GM23338 (cell line): ENCODE results near the gene DHPS. TPM values are rescaled to one million over a fixed set of nuclear protein-coding genes. Genes with fewer than 3 reads are reported as not detected.
A peak's percentile ranks its signal among the peaks of the same experiment; 100 is the strongest.

Source experiments
- ATAC-seq: fragments of 200-7000 bp; cut with Tn5 transposase; 3 replicates; pipeline ENCODE4 v1.9.1; 2020
- DNase-seq: peaks from one replicate; pipeline ENCODE4 v3.0.0-alpha.2; 2015; ENCODE audit warnings: low spot score
- H2AFZ ChIP-seq: fragments of 200-600 bp; sonication (generic); 2 replicates; pipeline ENCODE4 v1.8.0; 2016; ENCODE audit warnings: antibody characterized with exemption, mild to moderate bottlenecking, moderate library complexity
- H3F3A ChIP-seq: fragments of 200-600 bp; sonication (generic); replicated peaks from 2 replicates; pipeline ENCODE4 v1.8.0; 2017; ENCODE audit warnings: antibody characterized with exemption, mixed run types, low read depth
- H3K27ac ChIP-seq: fragments of 200-600 bp; sonication (generic); 2 replicates; pipeline ENCODE4 v1.6.1; 2016; ENCODE audit warnings: low read depth
- H3K27me3 ChIP-seq: fragments of 200-600 bp; sonication (generic); 2 replicates; pipeline ENCODE4 v1.8.0; 2016; ENCODE audit warnings: mild to moderate bottlenecking, mixed run types, moderate library complexity; ENCODE audit not compliant: insufficient read depth
- H3K36me3 ChIP-seq: fragments of 200-600 bp; sonication (generic); 2 replicates; pipeline ENCODE4 v1.8.0; 2016; ENCODE audit warnings: mild to moderate bottlenecking; ENCODE audit not compliant: insufficient read depth
- H3K4me1 ChIP-seq: fragments of 200-600 bp; sonication (generic); 2 replicates; pipeline ENCODE4 v1.8.0; 2016; ENCODE audit warnings: mild to moderate bottlenecking, moderate library complexity; ENCODE audit not compliant: insufficient read depth
- H3K4me2 ChIP-seq: fragments of 200-600 bp; sonication (generic); 2 replicates; pipeline ENCODE4 v1.7.1; 2017; ENCODE audit warnings: mixed run types
- H3K4me3 ChIP-seq: fragments of 200-600 bp; sonication (generic); 2 replicates; pipeline ENCODE4 v1.6.1; 2016; ENCODE audit warnings: mixed run types
- H3K79me2 ChIP-seq: fragments of 200-600 bp; sonication (generic); replicated peaks from 2 replicates; pipeline ENCODE4 v1.8.0; 2017; ENCODE audit warnings: mild to moderate bottlenecking; ENCODE audit not compliant: insufficient read depth
- H3K9me2 ChIP-seq: fragments of 200-600 bp; sonication (generic); 2 replicates; pipeline ENCODE4 v1.8.0; 2017; ENCODE audit not compliant: insufficient read depth
- H4K20me1 ChIP-seq: fragments of 200-600 bp; sonication (generic); replicated peaks from 2 replicates; pipeline ENCODE4 v1.8.0; 2017; ENCODE audit warnings: mild to moderate bottlenecking; ENCODE audit not compliant: insufficient read depth
- H3K27ac Mint-ChIP-seq: 2 replicates; pipeline ENCODE4 v1.8.0; 2020; ENCODE audit warnings: inconsistent platforms, mild to moderate bottlenecking, moderate library complexity, mixed read lengths
- H3K27me3 Mint-ChIP-seq: 3 replicates; pipeline ENCODE4 v1.8.0; 2022; ENCODE audit warnings: low read depth, mild to moderate bottlenecking, moderate library complexity, mixed read lengths, inconsistent platforms; ENCODE audit not compliant: insufficient read depth, poor library complexity
- H3K36me3 Mint-ChIP-seq: 3 replicates; pipeline ENCODE4 v1.8.0; 2021; ENCODE audit warnings: low read depth, mild to moderate bottlenecking, inconsistent platforms, moderate library complexity, mixed read lengths
- H3K4me1 Mint-ChIP-seq: 3 replicates; pipeline ENCODE4 v1.8.0; 2020; ENCODE audit warnings: mild to moderate bottlenecking, inconsistent platforms, mixed read lengths
- H3K4me3 Mint-ChIP-seq: 3 replicates; pipeline ENCODE4 v1.8.0; 2021; ENCODE audit warnings: moderate library complexity, mild to moderate bottlenecking, inconsistent platforms, mixed read lengths
- H3K9me3 Mint-ChIP-seq: 3 replicates; pipeline ENCODE4 v1.8.0; 2020; ENCODE audit warnings: moderate library complexity, mild to moderate bottlenecking, inconsistent platforms, mixed read lengths
- CREB1 ChIP-seq: fragments of 250-450 bp; sonication (Bioruptor Pico); IDR thresholded peaks from 2 replicates; pipeline ENCODE4 v1.5.0; 2020; ENCODE audit warnings: low read depth, mild to moderate bottlenecking, moderate library complexity
- ETS1 ChIP-seq: IDR thresholded peaks from 2 replicates; pipeline ENCODE4 v1.6.1; 2016; ENCODE audit warnings: antibody characterized with exemption
- EZH2 ChIP-seq: fragments of 200-600 bp; sonication (generic); IDR thresholded peaks from one replicate; pipeline ENCODE4 v1.8.0; 2017; ENCODE audit warnings: antibody characterized with exemption, mild to moderate bottlenecking, low read depth; ENCODE audit not compliant: unreplicated experiment
- EZH2phosphoT487 ChIP-seq: fragments of 200-600 bp; sonication (generic); IDR thresholded peaks from one replicate; pipeline ENCODE4 v1.8.1; 2018; ENCODE audit warnings: antibody characterized with exemption; ENCODE audit not compliant: unreplicated experiment
- JUNB ChIP-seq: IDR thresholded peaks from one replicate; pipeline ENCODE4 v1.6.1; 2016; ENCODE audit warnings: antibody characterized with exemption; ENCODE audit not compliant: unreplicated experiment
- NANOG ChIP-seq: IDR thresholded peaks from 2 replicates; pipeline ENCODE4 v1.6.1; 2016; ENCODE audit warnings: antibody characterized with exemption, borderline replicate concordance
- POLR2AphosphoS5 ChIP-seq: IDR thresholded peaks from 2 replicates; pipeline ENCODE4 v1.6.1; 2016; ENCODE audit warnings: antibody characterized with exemption, low read depth
- REST ChIP-seq: IDR thresholded peaks from one replicate; pipeline ENCODE4 v1.6.1; 2018; ENCODE audit warnings: antibody characterized with exemption; ENCODE audit not compliant: unreplicated experiment
- STAT1 ChIP-seq: IDR thresholded peaks from one replicate; pipeline ENCODE4 v1.6.1; 2016; ENCODE audit warnings: antibody characterized with exemption; ENCODE audit not compliant: unreplicated experiment
- ZNF114 ChIP-seq: fragments of 250-450 bp; sonication (Bioruptor Pico); IDR thresholded peaks from 2 replicates; pipeline ENCODE4 v1.5.0; 2020; ENCODE audit warnings: mild to moderate bottlenecking, moderate library complexity
- ZNF331 ChIP-seq: fragments of 250-450 bp; sonication (Bioruptor Pico); IDR thresholded peaks from 2 replicates; pipeline ENCODE4 v1.5.0; 2020; ENCODE audit warnings: low read depth, mild to moderate bottlenecking, moderate library complexity
- polyA plus RNA-seq: library from polyadenylated mRNA; unstranded; fragments of >200 nt; fragmentation: Nextera tagmentation; extraction: Ambion mirVana; gene quantifications from 2 replicates; pipeline ENCODE4 v1.2.1, GENCODE V29; 2016
- total RNA-seq: library from RNA; depleted of rRNA; stranded (reverse); fragments of >200 nt; shearing (Covaris generic); gene quantifications from 2 replicates; pipeline ENCODE4 v1.2.3, GENCODE V29; 2014
- TF ChIP-seq, protein P1 (sequence below), 2 experiments: fragments of 200-600 bp in 1 of 2; sonication (generic) in 1 of 2; conservative IDR thresholded peaks; 2 replicates each; pipeline versions ENCODE4 v1.5.1 to v1.6.1; 2016 to 2017; ENCODE audit warnings: antibody characterized with exemption in 2 of 2, low read depth in 2 of 2, mild to moderate bottlenecking in 2 of 2, moderate library complexity in 1 of 2
- TF ChIP-seq, protein P2 (sequence below): fragments of 250-450 bp; sonication (Bioruptor Pico); IDR thresholded peaks from 2 replicates; pipeline ENCODE4 v1.5.0; 2020; ENCODE audit warnings: mild to moderate bottlenecking, moderate library complexity

The DHPS gene
- total and polyA plus RNA-seq, 2 experiments from 2014 or later = 85.4 to 126 TPM

DNA sequence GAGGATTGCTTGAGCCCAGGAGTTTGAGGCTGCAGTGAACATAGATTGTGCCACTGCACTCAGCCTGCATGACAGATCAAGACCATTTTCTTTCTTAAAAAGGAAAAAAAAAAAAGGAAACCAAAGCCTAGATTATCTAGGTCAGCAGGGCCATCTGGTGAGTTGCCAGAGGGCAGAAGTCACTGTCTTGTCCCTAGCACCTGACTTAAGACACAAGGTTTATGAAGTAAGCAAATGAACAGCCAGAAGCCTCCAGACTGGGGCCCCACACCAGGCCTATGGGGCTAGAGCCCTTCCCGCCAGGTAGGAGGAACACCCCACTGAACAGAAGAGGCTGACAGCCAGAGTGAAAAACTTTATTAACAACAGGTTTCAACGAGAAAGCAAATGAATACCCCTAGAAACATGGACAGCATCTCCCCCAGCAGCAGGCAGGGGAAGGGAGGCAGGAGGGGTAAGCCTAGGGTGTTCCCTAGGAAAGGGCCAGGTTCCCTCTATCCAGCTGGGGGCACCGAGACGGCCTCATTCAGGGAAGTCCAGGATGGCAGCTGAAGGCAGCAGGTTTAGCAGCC lies 13.9 kb downstream of the DHPS start:
- peaks cover 24% of the 10 kb centered on the region for H3K36me3 Mint-ChIP-seq
- no peaks in the 10 kb centered on the region; the same call in 2 of the 3 replicates for H3K9me3 Mint-ChIP-seq
- Histone ChIP-seq H4K20me1 (no peaks in the 10 kb centered on the region), H2AFZ (no peak overlapping the region), H3K4me1 (peaks cover 17% of the 10 kb centered on the region), H3K79me2 (peaks cover 29% of the 10 kb centered on the region), H3K4me2 (peak overlapping the region; percentile 98), H3K9me2 (no peaks in the 10 kb centered on the region), H3K27me3 (no peaks in the 10 kb centered on the region), H3K27ac (no peak overlapping the region), H3K36me3 (no peaks in the 10 kb centered on the region), H3F3A (peaks cover 29% of the 10 kb centered on the region), H3K4me3 (peak overlapping the region; percentile 95; the same call in 1 of the 2 replicates)
- H3K27ac Mint-ChIP-seq = no peak overlapping the region
- peaks cover 34% of the 10 kb centered on the region for H3K27me3 Mint-ChIP-seq
- peak overlapping the region; percentile 97 for H3K4me3 Mint-ChIP-seq
- no peak for TF ChIP-seq JUNB
- no peak for TF ChIP-seq EZH2phosphoT487
- TF ChIP-seq NANOG = no peak
- TF ChIP-seq CREB1 (CRISPR knock-in tag) = no peak
- TF ChIP-seq, protein P1, sequence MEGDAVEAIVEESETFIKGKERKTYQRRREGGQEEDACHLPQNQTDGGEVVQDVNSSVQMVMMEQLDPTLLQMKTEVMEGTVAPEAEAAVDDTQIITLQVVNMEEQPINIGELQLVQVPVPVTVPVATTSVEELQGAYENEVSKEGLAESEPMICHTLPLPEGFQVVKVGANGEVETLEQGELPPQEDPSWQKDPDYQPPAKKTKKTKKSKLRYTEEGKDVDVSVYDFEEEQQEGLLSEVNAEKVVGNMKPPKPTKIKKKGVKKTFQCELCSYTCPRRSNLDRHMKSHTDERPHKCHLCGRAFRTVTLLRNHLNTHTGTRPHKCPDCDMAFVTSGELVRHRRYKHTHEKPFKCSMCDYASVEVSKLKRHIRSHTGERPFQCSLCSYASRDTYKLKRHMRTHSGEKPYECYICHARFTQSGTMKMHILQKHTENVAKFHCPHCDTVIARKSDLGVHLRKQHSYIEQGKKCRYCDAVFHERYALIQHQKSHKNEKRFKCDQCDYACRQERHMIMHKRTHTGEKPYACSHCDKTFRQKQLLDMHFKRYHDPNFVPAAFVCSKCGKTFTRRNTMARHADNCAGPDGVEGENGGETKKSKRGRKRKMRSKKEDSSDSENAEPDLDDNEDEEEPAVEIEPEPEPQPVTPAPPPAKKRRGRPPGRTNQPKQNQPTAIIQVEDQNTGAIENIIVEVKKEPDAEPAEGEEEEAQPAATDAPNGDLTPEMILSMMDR (conservative IDR thresholded peaks at IDR 0.05; ENCODE audit: low read depth in 2 of 2) = no peak
- TF ChIP-seq, protein P2, sequence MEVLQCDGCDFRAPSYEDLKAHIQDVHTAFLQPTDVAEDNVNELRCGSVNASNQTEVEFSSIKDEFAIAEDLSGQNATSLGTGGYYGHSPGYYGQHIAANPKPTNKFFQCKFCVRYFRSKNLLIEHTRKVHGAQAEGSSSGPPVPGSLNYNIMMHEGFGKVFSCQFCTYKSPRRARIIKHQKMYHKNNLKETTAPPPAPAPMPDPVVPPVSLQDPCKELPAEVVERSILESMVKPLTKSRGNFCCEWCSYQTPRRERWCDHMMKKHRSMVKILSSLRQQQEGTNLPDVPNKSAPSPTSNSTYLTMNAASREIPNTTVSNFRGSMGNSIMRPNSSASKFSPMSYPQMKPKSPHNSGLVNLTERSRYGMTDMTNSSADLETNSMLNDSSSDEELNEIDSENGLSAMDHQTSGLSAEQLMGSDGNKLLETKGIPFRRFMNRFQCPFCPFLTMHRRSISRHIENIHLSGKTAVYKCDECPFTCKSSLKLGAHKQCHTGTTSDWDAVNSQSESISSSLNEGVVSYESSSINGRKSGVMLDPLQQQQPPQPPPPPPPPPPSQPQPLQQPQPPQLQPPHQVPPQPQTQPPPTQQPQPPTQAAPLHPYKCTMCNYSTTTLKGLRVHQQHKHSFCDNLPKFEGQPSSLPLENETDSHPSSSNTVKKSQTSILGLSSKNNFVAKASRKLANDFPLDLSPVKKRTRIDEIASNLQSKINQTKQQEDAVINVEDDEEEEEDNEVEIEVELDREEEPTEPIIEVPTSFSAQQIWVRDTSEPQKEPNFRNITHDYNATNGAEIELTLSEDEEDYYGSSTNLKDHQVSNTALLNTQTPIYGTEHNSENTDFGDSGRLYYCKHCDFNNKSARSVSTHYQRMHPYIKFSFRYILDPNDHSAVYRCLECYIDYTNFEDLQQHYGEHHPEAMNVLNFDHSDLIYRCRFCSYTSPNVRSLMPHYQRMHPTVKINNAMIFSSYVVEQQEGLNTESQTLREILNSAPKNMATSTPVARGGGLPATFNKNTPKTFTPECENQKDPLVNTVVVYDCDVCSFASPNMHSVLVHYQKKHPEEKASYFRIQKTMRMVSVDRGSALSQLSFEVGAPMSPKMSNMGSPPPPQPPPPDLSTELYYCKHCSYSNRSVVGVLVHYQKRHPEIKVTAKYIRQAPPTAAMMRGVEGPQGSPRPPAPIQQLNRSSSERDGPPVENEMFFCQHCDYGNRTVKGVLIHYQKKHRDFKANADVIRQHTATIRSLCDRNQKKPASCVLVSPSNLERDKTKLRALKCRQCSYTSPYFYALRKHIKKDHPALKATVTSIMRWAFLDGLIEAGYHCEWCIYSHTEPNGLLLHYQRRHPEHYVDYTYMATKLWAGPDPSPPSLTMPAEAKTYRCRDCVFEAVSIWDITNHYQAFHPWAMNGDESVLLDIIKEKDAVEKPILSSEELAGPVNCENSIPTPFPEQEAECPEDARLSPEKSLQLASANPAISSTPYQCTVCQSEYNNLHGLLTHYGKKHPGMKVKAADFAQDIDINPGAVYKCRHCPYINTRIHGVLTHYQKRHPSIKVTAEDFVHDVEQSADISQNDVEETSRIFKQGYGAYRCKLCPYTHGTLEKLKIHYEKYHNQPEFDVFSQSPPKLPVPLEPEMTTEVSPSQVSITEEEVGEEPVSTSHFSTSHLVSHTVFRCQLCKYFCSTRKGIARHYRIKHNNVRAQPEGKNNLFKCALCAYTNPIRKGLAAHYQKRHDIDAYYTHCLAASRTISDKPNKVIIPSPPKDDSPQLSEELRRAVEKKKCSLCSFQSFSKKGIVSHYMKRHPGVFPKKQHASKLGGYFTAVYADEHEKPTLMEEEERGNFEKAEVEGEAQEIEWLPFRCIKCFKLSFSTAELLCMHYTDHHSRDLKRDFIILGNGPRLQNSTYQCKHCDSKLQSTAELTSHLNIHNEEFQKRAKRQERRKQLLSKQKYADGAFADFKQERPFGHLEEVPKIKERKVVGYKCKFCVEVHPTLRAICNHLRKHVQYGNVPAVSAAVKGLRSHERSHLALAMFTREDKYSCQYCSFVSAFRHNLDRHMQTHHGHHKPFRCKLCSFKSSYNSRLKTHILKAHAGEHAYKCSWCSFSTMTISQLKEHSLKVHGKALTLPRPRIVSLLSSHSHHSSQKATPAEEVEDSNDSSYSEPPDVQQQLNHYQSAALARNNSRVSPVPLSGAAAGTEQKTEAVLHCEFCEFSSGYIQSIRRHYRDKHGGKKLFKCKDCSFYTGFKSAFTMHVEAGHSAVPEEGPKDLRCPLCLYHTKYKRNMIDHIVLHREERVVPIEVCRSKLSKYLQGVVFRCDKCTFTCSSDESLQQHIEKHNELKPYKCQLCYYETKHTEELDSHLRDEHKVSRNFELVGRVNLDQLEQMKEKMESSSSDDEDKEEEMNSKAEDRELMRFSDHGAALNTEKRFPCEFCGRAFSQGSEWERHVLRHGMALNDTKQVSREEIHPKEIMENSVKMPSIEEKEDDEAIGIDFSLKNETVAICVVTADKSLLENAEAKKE = no peak
- TF ChIP-seq EZH2 = no peak
- TF ChIP-seq STAT1 = no peak
- TF ChIP-seq ETS1 = no peak
- TF ChIP-seq POLR2AphosphoS5 = no peak
- TF ChIP-seq REST = no peak
- no peak for TF ChIP-seq ZNF331
- no peak for TF ChIP-seq ZNF114
- H3K4me1 Mint-ChIP-seq = peaks cover 29% of the 10 kb centered on the region
- DNase-seq (no peak), ATAC-seq (no peak)
